ENCODE data around the gene TRMT61A. TPM values are rescaled to one million over a fixed set of nuclear protein-coding genes. Genes with fewer than 3 reads are reported as not detected.

Gene TRMT61A
- total and polyA plus RNA-seq, 9 of the 15 experiments (the other 6 are each of a cell fraction or from before 2014, with no cell fraction given) = 0.10 to 24.8 (median 5.1) TPM

DNA sequence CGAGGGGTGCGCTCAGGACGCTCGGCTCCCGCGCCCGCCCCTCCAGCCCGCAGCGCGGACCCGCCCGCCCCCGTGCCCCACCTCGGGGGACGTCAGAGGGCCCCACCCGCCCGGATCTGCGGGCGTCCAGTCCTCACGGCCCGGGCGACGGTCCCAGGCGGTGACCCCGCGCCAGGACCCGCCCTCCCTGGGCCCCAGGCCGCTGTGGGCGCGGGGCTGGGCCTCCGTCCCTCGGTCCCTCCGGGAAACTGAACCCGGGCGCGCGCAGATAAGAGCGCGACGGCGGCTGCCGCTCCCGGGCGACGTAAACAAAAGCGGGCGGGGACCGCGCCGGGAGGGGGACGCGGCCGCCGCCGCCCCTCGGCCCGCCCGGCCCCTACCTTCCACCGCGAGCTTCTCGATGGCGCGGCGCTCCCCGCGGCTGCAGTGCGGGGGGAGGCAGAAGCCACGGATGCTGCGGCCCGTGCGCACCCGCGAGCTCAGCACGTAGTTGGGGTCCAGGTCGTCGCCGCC lies 7.5 kb upstream of the TRMT61A start (continued):
- peak; percentile 17; the same call in 1 of the 2 replicates for TF ChIP-seq RB1 (IDR thresholded peaks at IDR 0.05; ENCODE audit: low read depth)
- TF ChIP-seq ZNF175 (CRISPR knock-in tag; IDR thresholded peaks at IDR 0.05; ENCODE audit: low read depth) = no peak
- TF ChIP-seq ZBED1 (IDR thresholded peaks at IDR 0.05) = no peak
- TF ChIP-seq, protein P1, sequence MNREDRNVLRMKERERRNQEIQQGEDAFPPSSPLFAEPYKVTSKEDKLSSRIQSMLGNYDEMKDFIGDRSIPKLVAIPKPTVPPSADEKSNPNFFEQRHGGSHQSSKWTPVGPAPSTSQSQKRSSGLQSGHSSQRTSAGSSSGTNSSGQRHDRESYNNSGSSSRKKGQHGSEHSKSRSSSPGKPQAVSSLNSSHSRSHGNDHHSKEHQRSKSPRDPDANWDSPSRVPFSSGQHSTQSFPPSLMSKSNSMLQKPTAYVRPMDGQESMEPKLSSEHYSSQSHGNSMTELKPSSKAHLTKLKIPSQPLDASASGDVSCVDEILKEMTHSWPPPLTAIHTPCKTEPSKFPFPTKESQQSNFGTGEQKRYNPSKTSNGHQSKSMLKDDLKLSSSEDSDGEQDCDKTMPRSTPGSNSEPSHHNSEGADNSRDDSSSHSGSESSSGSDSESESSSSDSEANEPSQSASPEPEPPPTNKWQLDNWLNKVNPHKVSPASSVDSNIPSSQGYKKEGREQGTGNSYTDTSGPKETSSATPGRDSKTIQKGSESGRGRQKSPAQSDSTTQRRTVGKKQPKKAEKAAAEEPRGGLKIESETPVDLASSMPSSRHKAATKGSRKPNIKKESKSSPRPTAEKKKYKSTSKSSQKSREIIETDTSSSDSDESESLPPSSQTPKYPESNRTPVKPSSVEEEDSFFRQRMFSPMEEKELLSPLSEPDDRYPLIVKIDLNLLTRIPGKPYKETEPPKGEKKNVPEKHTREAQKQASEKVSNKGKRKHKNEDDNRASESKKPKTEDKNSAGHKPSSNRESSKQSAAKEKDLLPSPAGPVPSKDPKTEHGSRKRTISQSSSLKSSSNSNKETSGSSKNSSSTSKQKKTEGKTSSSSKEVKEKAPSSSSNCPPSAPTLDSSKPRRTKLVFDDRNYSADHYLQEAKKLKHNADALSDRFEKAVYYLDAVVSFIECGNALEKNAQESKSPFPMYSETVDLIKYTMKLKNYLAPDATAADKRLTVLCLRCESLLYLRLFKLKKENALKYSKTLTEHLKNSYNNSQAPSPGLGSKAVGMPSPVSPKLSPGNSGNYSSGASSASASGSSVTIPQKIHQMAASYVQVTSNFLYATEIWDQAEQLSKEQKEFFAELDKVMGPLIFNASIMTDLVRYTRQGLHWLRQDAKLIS (CRISPR knock-in tag; IDR thresholded peaks at IDR 0.05) = 0 out of 2 replicates have a peak, but pooled peaks have one; percentile 4
- TF ChIP-seq NR2C2 (CRISPR knock-in tag; IDR thresholded peaks at IDR 0.05) = no peak
- peak; percentile 22; the same call in 1 of the 2 replicates for TF ChIP-seq NR2C2 (tag; IDR thresholded peaks at IDR 0.05)
- TF ChIP-seq MTA1 (IDR thresholded peaks at IDR 0.05; ENCODE audit: borderline replicate concordance) = no peak
- 0 out of 2 replicates have a peak, but pooled peaks have one; percentile 14 for TF ChIP-seq SAFB (IDR thresholded peaks at IDR 0.05; ENCODE audit: borderline replicate concordance, low read depth, low read length)

Measured in K562 (cell line).